Smooth muscle cell (in vitro differentiated cells): ENCODE results near the gene UBTD2. TPM values are rescaled to one million over a fixed set of nuclear protein-coding genes. Genes with fewer than 3 reads are reported as not detected.

Experiments used
- DNase-seq: peaks from one replicate; lab custom pipeline; 2025; ENCODE audit not compliant: unreplicated experiment; lab: John Stamatoyannopoulos, UW
- H2AFZ ChIP-seq: fragments of 200-600 bp; sonication (generic); 2 replicates; pipeline ENCODE4 v1.6.0; 2016; ENCODE audit warnings: antibody characterized with exemption, low read depth, mild to moderate bottlenecking
- H3F3A ChIP-seq: fragments of 200-600 bp; sonication (generic); 2 replicates; pipeline ENCODE4 v1.6.0; 2017; ENCODE audit warnings: antibody characterized with exemption, low read depth
- H3K27ac ChIP-seq: fragments of 200-600 bp; sonication (generic); 2 replicates; pipeline ENCODE4 v1.5.1; 2016; ENCODE audit warnings: low read depth, mild to moderate bottlenecking
- H3K27me3 ChIP-seq: fragments of 200-600 bp; sonication (generic); 2 replicates; pipeline ENCODE4 v1.6.1; 2016; ENCODE audit warnings: low read depth, mild to moderate bottlenecking
- H3K36me3 ChIP-seq: fragments of 200-600 bp; sonication (generic); 2 replicates; pipeline ENCODE4 v1.5.1; 2016; ENCODE audit warnings: low read depth
- H3K4me1 ChIP-seq: fragments of 200-600 bp; sonication (generic); 2 replicates; pipeline ENCODE4 v1.5.1; 2016; ENCODE audit warnings: low read depth
- H3K4me2 ChIP-seq: fragments of 200-600 bp; sonication (generic); 2 replicates; pipeline ENCODE4 v1.6.0; 2016; ENCODE audit warnings: mild to moderate bottlenecking
- H3K4me3 ChIP-seq: fragments of 200-600 bp; sonication (generic); 2 replicates; pipeline ENCODE4 v1.5.1; 2016; ENCODE audit warnings: mild to moderate bottlenecking
- H3K79me2 ChIP-seq: fragments of 200-600 bp; sonication (generic); 2 replicates; pipeline ENCODE4 v1.6.0; 2016; ENCODE audit warnings: low read depth, mild to moderate bottlenecking
- H3K9ac ChIP-seq: fragments of 200-600 bp; sonication (generic); 2 replicates; pipeline ENCODE4 v1.6.0; 2016; ENCODE audit warnings: low read depth
- H3K9me3 ChIP-seq: fragments of 200-600 bp; sonication (generic); replicated peaks from 2 replicates; pipeline ENCODE4 v1.5.1; 2016; ENCODE audit warnings: low read depth
- H4K20me1 ChIP-seq: fragments of 200-600 bp; sonication (generic); 2 replicates; pipeline ENCODE4 v1.6.0; 2016; ENCODE audit warnings: low read depth
- WGBS: methylation state at CpG from one replicate; pipeline ENCODE4 v1.1.7; 2016; ENCODE audit warnings: low lambda C conversion rate; 5-methylcytosine and 5-hydroxymethylcytosine counted together
- polyA plus RNA-seq: library from polyadenylated mRNA; unstranded; fragments of >200 nt; fragmentation: Nextera tagmentation; extraction: Ambion mirVana; gene quantifications from 2 replicates; pipeline ENCODE4 v1.2.1, GENCODE V29; 2016
- total RNA-seq: library from RNA; depleted of rRNA; stranded (reverse); fragments of >200 nt; gene quantifications from 2 replicates; pipeline ENCODE4 v1.2.3, GENCODE V29; 2014
- TF ChIP-seq, protein P1 (sequence below): fragments of 200-600 bp; sonication (generic); IDR thresholded peaks from 2 replicates; pipeline ENCODE4 v1.5.1; 2017; ENCODE audit warnings: borderline replicate concordance, mild to moderate bottlenecking, antibody characterized with exemption; ENCODE audit not compliant: insufficient read depth, poor library complexity, severe bottlenecking

UBTD2 gene
- total and polyA plus RNA-seq, 2 experiments from 2014 or later, result 20.8 to 38.2 TPM

DNA sequence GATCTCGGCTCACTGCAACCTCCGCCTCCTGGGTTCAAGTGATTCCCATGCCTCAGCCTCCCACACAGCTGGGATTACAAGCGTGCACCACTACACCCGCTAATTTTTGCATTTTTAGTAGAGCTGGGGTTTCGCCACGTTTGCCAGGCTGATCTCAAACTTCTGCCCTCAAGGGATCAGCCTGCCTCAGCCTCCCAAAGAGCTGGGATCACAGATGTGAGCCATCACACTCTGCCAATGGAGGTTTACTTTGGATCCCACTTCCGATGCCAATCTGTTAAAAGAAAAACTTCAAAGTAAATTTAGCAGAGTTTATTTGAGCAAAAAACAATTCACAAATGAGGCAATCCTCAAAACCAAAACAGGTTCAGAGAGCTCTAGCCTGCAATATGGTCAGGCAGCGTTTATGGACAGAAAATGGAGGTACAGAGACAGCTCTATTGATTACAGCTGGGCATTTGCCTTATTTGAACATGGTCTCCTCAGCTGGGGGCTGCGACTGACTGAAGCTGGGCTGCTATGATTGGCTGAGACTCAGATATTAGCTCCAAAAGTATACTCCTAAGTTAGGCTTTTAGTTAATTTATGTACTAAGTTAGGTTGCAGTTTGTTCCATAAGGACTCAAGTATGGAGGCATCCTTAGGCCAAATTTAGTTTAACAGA lies 18.6 kb upstream of the UBTD2 start:
- Histone ChIP-seq H3K4me3 (no peak overlapping the region), H3K4me2 (no peak overlapping the region), H2AFZ (no peak overlapping the region), H3K27me3 (no peaks in the 10 kb centered on the region), H3F3A (no peaks in the 10 kb centered on the region), H3K36me3 (no peaks in the 10 kb centered on the region), H4K20me1 (no peaks in the 10 kb centered on the region), H3K79me2 (no peaks in the 10 kb centered on the region), H3K4me1 (no peaks in the 10 kb centered on the region), H3K9ac (no peak overlapping the region), H3K27ac (no peak overlapping the region), H3K9me3 (no peaks in the 10 kb centered on the region)
- WGBS, result 70% methylated on average over 9 of the region's 9 CpGs
- TF ChIP-seq, protein P1, sequence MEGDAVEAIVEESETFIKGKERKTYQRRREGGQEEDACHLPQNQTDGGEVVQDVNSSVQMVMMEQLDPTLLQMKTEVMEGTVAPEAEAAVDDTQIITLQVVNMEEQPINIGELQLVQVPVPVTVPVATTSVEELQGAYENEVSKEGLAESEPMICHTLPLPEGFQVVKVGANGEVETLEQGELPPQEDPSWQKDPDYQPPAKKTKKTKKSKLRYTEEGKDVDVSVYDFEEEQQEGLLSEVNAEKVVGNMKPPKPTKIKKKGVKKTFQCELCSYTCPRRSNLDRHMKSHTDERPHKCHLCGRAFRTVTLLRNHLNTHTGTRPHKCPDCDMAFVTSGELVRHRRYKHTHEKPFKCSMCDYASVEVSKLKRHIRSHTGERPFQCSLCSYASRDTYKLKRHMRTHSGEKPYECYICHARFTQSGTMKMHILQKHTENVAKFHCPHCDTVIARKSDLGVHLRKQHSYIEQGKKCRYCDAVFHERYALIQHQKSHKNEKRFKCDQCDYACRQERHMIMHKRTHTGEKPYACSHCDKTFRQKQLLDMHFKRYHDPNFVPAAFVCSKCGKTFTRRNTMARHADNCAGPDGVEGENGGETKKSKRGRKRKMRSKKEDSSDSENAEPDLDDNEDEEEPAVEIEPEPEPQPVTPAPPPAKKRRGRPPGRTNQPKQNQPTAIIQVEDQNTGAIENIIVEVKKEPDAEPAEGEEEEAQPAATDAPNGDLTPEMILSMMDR, result no peak
- DNase-seq, result no peak

- Histone ChIP-seq H3K4me1 (no peaks in the 10 kb centered on the region), H2AFZ (no peak overlapping the region), H3K27ac (no peak overlapping the region), H3F3A (no peaks in the 10 kb centered on the region), H3K36me3 (no peaks in the 10 kb centered on the region), H3K27me3 (no peaks in the 10 kb centered on the region), H3K79me2 (no peaks in the 10 kb centered on the region), H3K9ac (no peak overlapping the region), H3K9me3 (no peaks in the 10 kb centered on the region), H3K4me2 (no peak overlapping the region), H3K4me3 (no peak overlapping the region), H4K20me1 (no peaks in the 10 kb centered on the region)
- no peak for DNase-seq
- TF ChIP-seq, protein P1, result no peak
- 2% methylated on average over 2 of the region's 2 CpGs for WGBS
These were observed 16.4 kb upstream of the UBTD2 start for GRCh38 chr5:172299916-172300439.

- no peaks in the 10 kb centered on the region for H3K79me2 ChIP-seq
- TF ChIP-seq, protein P1, result no peak
- H3K36me3 ChIP-seq, result no peaks in the 10 kb centered on the region
- no peak overlapping the region for H3K9ac ChIP-seq
- no peaks in the 10 kb centered on the region for H3K9me3 ChIP-seq
- H3K27ac ChIP-seq, result no peak overlapping the region
- H4K20me1 ChIP-seq, result no peaks in the 10 kb centered on the region
- H3K27me3 ChIP-seq, result no peaks in the 10 kb centered on the region
- H3K4me3 ChIP-seq, result no peak overlapping the region
- no peaks in the 10 kb centered on the region for H3F3A ChIP-seq
- H2AFZ ChIP-seq, result no peak overlapping the region
- no peak for DNase-seq
- H3K4me1 ChIP-seq, result no peaks in the 10 kb centered on the region
- no peak overlapping the region for H3K4me2 ChIP-seq
These were observed 11.3 kb upstream of the UBTD2 start for GRCh38 chr5:172294831-172295230.
